Esophagus muscularis mucosa (tissue), 4 donors: ENCODE data around the gene MRPL28. TPM values are rescaled to one million over a fixed set of nuclear protein-coding genes. Genes with fewer than 3 reads are reported as not detected.

ENCODE experiments used
- DNase-seq: peaks from one replicate; pipeline ENCODE4 v3.0.0-alpha.2; 2017; ENCODE audit errors: extremely low spot score
- H3K27ac ChIP-seq, 4 donors: fragments of 200-600 bp; sonication (generic); replicated peaks in 1 of 4; 1 replicate in 3 of 4; 2 replicates in 1 of 4; pipeline ENCODE4 v1.5.1; 2016 to 2019; ENCODE audit warnings: mild to moderate bottlenecking in 1 of 4
- H3K27me3 ChIP-seq, 4 donors: fragments of 200-600 bp; sonication (generic); one replicate each; pipeline versions ENCODE4 v1.5.1 to v1.6.0; 2016 to 2019
- H3K36me3 ChIP-seq, 4 donors: fragments of 200-600 bp; sonication (generic); one replicate each; pipeline ENCODE4 v1.5.1; 2016 to 2019
- H3K4me1 ChIP-seq, 4 donors: fragments of 200-600 bp; sonication (generic); one replicate each; pipeline ENCODE4 v1.5.1; 2016 to 2019
- H3K4me3 ChIP-seq, 4 donors: fragments of 200-600 bp; sonication (generic); 1 replicate in 2 of 4; 2 replicates in 2 of 4; pipeline ENCODE4 v1.5.1; 2016 to 2019; ENCODE audit warnings: mild to moderate bottlenecking in 4 of 4, moderate library complexity in 1 of 4
- H3K9me3 ChIP-seq, 4 donors: fragments of 200-600 bp; sonication (generic); 1 replicate in 3 of 4; 2 replicates in 1 of 4; pipeline ENCODE4 v1.5.1; 2016 to 2019
- CTCF ChIP-seq, 3 experiments: fragments of 200-600 bp in 2 of 3; fragments of 450-650 bp in 1 of 3; sonication (generic) in 2 of 3; IDR thresholded peaks; one replicate each; pipeline ENCODE4 v1.5.1; 2017 to 2019; ENCODE audit warnings: antibody characterized with exemption in 3 of 3, mild to moderate bottlenecking in 2 of 3, moderate library complexity in 1 of 3
- EP300 ChIP-seq: sonication (generic); formaldehyde crosslinking; IDR thresholded peaks from one replicate; pipeline ENCODE4 v1.6.1; 2017; ENCODE audit warnings: antibody characterized with exemption
- POLR2A ChIP-seq: fragments of 450-650 bp; IDR thresholded peaks from one replicate; pipeline ENCODE4 v1.6.1; 2017; ENCODE audit warnings: antibody characterized with exemption, moderate library complexity, mild to moderate bottlenecking, low read depth
- POLR2AphosphoS5 ChIP-seq, 2 donors: sonication (generic); formaldehyde crosslinking; IDR thresholded peaks; one replicate each; pipeline ENCODE4 v1.6.1; 2017; ENCODE audit warnings: antibody characterized with exemption in 2 of 2
- WGBS: methylation state at CpG from one replicate; pipeline ENCODE4 v1.1.5; 2018; 5-methylcytosine and 5-hydroxymethylcytosine counted together
- intact Hi-C: fragments of 100-400 bp; cut with DNase I; formaldehyde crosslinking; loops from one replicate; pipeline ENCODE4 v1.15.1; 2023
- total RNA-seq, 4 donors: library from RNA; depleted of rRNA; stranded (reverse); fragments of >200 nt; gene quantifications; one replicate each; pipeline versions ENCODE4 v1.1.0 to v1.2.1, GENCODE V29; 2016

The MRPL28 gene
- total RNA-seq, 4 donors from 2014 or later: 53.6 to 93.8 (median 69.5) TPM

- Histone ChIP-seq H3K4me3 (no peak overlapping the region), H3K27ac (no peak overlapping the region), H3K27me3 (no peaks in the 10 kb centered on the region), H3K36me3 (peaks cover 32 to 66% (median 61%) of the 10 kb centered on the region in 4 donors), H3K9me3 (no peaks in the 10 kb centered on the region), H3K4me1 (peaks cover 8 to 30% (median 21%) of the 10 kb centered on the region in 4 donors)
- DNase-seq: no peak
- 91% methylated on average over 23 of the region's 23 CpGs for WGBS
- TF ChIP-seq CTCF (IDR thresholded peaks at IDR 0.05) (no peak), POLR2AphosphoS5 (IDR thresholded peaks at IDR 0.05) (no peak), EP300 (no peak), POLR2A (no peak)
- intact Hi-C loops: no loop called here
Measured at GRCh38 chr16:375212-375611, 4.9 kb upstream of the MRPL28 start.

- H3K9me3 ChIP-seq: no peaks in the 10 kb centered on the region
- no peak for DNase-seq
- no peak overlapping the region for H3K4me3 ChIP-seq
- no peaks in the 10 kb centered on the region for H3K27me3 ChIP-seq
- H3K36me3 ChIP-seq: peaks cover 32 to 67% (median 61%) of the 10 kb centered on the region in 4 donors
- TF ChIP-seq POLR2AphosphoS5 (IDR thresholded peaks at IDR 0.05): no peak
- no peak for TF ChIP-seq POLR2A
- TF ChIP-seq EP300: no peak
- TF ChIP-seq CTCF (IDR thresholded peaks at IDR 0.05): no peak
- 100% methylated on average over 2 of the region's 9 CpGs for WGBS
- peaks cover 10 to 30% (median 21%) of the 10 kb centered on the region in 4 donors for H3K4me1 ChIP-seq
- intact Hi-C loops: no loop called here
- no peak overlapping the region for H3K27ac ChIP-seq
Measured at GRCh38 chr16:374616-374926, 4.2 kb upstream of the MRPL28 start.

- Histone ChIP-seq H3K27ac (no peak overlapping the region), H3K4me1 (peaks cover 14 to 30% (median 23%) of the 10 kb centered on the region in 4 donors), H3K9me3 (no peaks in the 10 kb centered on the region), H3K36me3 (peaks cover 36 to 72% (median 65%) of the 10 kb centered on the region in 4 donors), H3K4me3 (no peak overlapping the region), H3K27me3 (no peaks in the 10 kb centered on the region)
- no peak for DNase-seq
- WGBS: 93% methylated on average over 8 of the region's 44 CpGs
- no peak for TF ChIP-seq CTCF (IDR thresholded peaks at IDR 0.05)
- no peak for TF ChIP-seq POLR2A
- no peak for TF ChIP-seq EP300
- TF ChIP-seq POLR2AphosphoS5 (IDR thresholded peaks at IDR 0.05): no peak
- intact Hi-C loops: no loop called here
Measured at GRCh38 chr16:373848-374615, 3.7 kb upstream of the MRPL28 start.

GRCh38 chr16:373020-373598, 2.8 kb upstream of the MRPL28 start:
- WGBS: 84% methylated on average over 5 of the region's 5 CpGs
- peaks cover 42 to 81% (median 74%) of the 10 kb centered on the region in 4 donors for H3K36me3 ChIP-seq
- H3K27ac ChIP-seq: no peak overlapping the region
- TF ChIP-seq CTCF (IDR thresholded peaks at IDR 0.05): no peak
- TF ChIP-seq POLR2AphosphoS5 (IDR thresholded peaks at IDR 0.05): no peak
- H3K9me3 ChIP-seq: no peaks in the 10 kb centered on the region
- no peak overlapping the region for H3K4me3 ChIP-seq
- DNase-seq: no peak
- H3K27me3 ChIP-seq: no peaks in the 10 kb centered on the region
- intact Hi-C loops: no loop called here
- H3K4me1 ChIP-seq: peaks cover 14 to 26% (median 23%) of the 10 kb centered on the region in 4 donors
